GM12878 (cell line): ENCODE data around the gene MVB12B. TPM values are rescaled to one million over a fixed set of nuclear protein-coding genes. Genes with fewer than 3 reads are reported as not detected.

Source experiments
- ATAC-seq: fragments of 200-7000 bp; cut with Tn5 transposase; 3 replicates; pipeline ENCODE4 v1.9.1; 2020; ENCODE audit warnings: mild to moderate bottlenecking, moderate library complexity
- BruUV-seq: library from RNA; stranded (reverse); fragments of 400-500 nt; replicated peaks from 2 replicates; lab custom pipeline; 2021; lab: Mats Ljungman, UMichigan
- CTCF ChIA-PET: fragments of 300-600 bp; sonication (Branson Sonifier 250); formaldehyde crosslinking; extraction: SDS; loops from one replicate; lab custom pipeline; 2021; ENCODE audit warnings: inconsistent platforms; lab: Yijun Ruan, JAX
- POLR2A ChIA-PET: fragments of 350-600 bp; formaldehyde crosslinking; extraction: SDS; loops from one replicate; lab custom pipeline; 2021; ENCODE audit warnings: inconsistent platforms; lab: Charles Lee
- RAD21 ChIA-PET: fragments of 300-600 bp; sonication (Branson Sonifier 250); formaldehyde crosslinking; loops from one replicate; lab custom pipeline; 2023; ENCODE audit warnings: antibody characterized with exemption; ENCODE audit not compliant: unreplicated experiment; lab: Charles Lee
- SMC1A ChIA-PET: fragments of 300-600 bp; sonication (Branson Sonifier 250); formaldehyde crosslinking; loops from one replicate; lab custom pipeline; 2023; ENCODE audit not compliant: unreplicated experiment, uncharacterized antibody; lab: Charles Lee
- DNase-seq: peaks from one replicate; pipeline ENCODE4 v3.0.0-alpha.2; 2011; ENCODE audit warnings: low read depth, low spot score
- FAIRE-seq: peaks from 3 replicates; lab custom pipeline; 2011; peaks lifted over from hg19 to GRCh38; lab: Jason Lieb, UNC
- H2AFZ ChIP-seq: 2 replicates; pipeline ENCODE4 v1.6.0; 2011; ENCODE audit warnings: low read depth, low read length, control low read depth; ENCODE audit not compliant: control insufficient read depth
- H3K27ac ChIP-seq: 2 replicates; pipeline ENCODE4 v1.5.1; 2011; ENCODE audit warnings: control low read depth; ENCODE audit not compliant: control insufficient read depth, insufficient read depth
- H3K27me3 ChIP-seq, 2 experiments: replicated peaks in 1 of 2; 2 replicates each; pipeline versions ENCODE4 v1.6.0 to v1.6.1; 2011; ENCODE audit warnings: low read length in 1 of 2; ENCODE audit not compliant: control insufficient read depth in 2 of 2, insufficient read depth in 2 of 2
- H3K36me3 ChIP-seq, 2 experiments: 2 replicates each; pipeline ENCODE4 v1.5.1; 2011; ENCODE audit warnings: low read length in 1 of 2; ENCODE audit not compliant: control insufficient read depth in 2 of 2, insufficient read depth in 2 of 2
- H3K4me1 ChIP-seq: 2 replicates; pipeline ENCODE4 v1.6.1; 2011; ENCODE audit warnings: mild to moderate bottlenecking, low read length, moderate library complexity, mixed read lengths; ENCODE audit not compliant: control insufficient read depth, insufficient read depth
- H3K4me2 ChIP-seq: 2 replicates; pipeline ENCODE4 v1.6.0; 2011; ENCODE audit warnings: control low read depth; ENCODE audit not compliant: control insufficient read depth, insufficient read depth
- H3K4me3 ChIP-seq: fragments of 200-600 bp; sonication (generic); 2 replicates; pipeline ENCODE4 v1.5.1; 2016
- H3K79me2 ChIP-seq: 2 replicates; pipeline ENCODE4 v1.6.0; 2011; ENCODE audit warnings: low read length; ENCODE audit not compliant: control insufficient read depth, insufficient read depth
- H3K9ac ChIP-seq: 2 replicates; pipeline ENCODE4 v1.8.0; 2011; ENCODE audit warnings: low read length, control low read depth, mixed read lengths; ENCODE audit not compliant: control insufficient read depth, insufficient read depth
- H3K9me3 ChIP-seq: replicated peaks from 3 replicates; pipeline ENCODE4 v1.5.1; 2011; ENCODE audit warnings: mild to moderate bottlenecking, low read length; ENCODE audit not compliant: control insufficient read depth, insufficient read depth
- H4K20me1 ChIP-seq: 2 replicates; pipeline ENCODE4 v1.6.0; 2011; ENCODE audit not compliant: control insufficient read depth, insufficient read depth
- ASH2L ChIP-seq: fragments of 300-600, 200-600 bp; sonication (generic); IDR thresholded peaks from 2 replicates; pipeline ENCODE4 v1.6.1; 2017; ENCODE audit warnings: low read depth, mild to moderate bottlenecking, borderline replicate concordance
- CHD2 ChIP-seq: IDR thresholded peaks from 2 replicates; pipeline ENCODE4 v1.6.1; 2011; ENCODE audit warnings: low read depth, low read length, improper control_type of control experiment, borderline replicate concordance
- FOS ChIP-seq: IDR thresholded peaks from 3 replicates; pipeline ENCODE4 v1.6.1; 2011; ENCODE audit warnings: borderline replicate concordance; ENCODE audit not compliant: insufficient read length; ENCODE audit errors: extremely low read depth
- MEF2A ChIP-seq: IDR thresholded peaks from 2 replicates; pipeline ENCODE4 v1.6.1; 2011; ENCODE audit warnings: low read depth, mild to moderate bottlenecking, low read length, moderate library complexity; ENCODE audit not compliant: insufficient read depth
- POU2F2 ChIP-seq: IDR thresholded peaks from 3 replicates; pipeline ENCODE4 v1.6.1; 2011; ENCODE audit warnings: low read depth, mild to moderate bottlenecking, low read length, borderline replicate concordance
- SMC3 ChIP-seq: IDR thresholded peaks from 2 replicates; pipeline ENCODE4 v1.6.1; 2011; ENCODE audit warnings: low read length, improper control_type of control experiment, borderline replicate concordance
- STAT3 ChIP-seq: IDR thresholded peaks from 2 replicates; pipeline ENCODE4 v1.6.1; 2011; ENCODE audit warnings: low read depth, low read length, improper control_type of control experiment
- TCF7 ChIP-seq: IDR thresholded peaks from 2 replicates; pipeline ENCODE4 v1.6.1; 2014; ENCODE audit warnings: antibody characterized with exemption, borderline replicate concordance
- USF2 ChIP-seq: IDR thresholded peaks from 2 replicates; pipeline ENCODE4 v1.6.1; 2011; ENCODE audit warnings: low read depth, low read length, improper control_type of control experiment, borderline replicate concordance
- WGBS: methylation state at CpG from one replicate; pipeline ENCODE4 v1.1.6; 2016; ENCODE audit warnings: low lambda C conversion rate; ENCODE audit not compliant: insufficient replicate concordance, insufficient coverage; ENCODE audit errors: missing lambda C conversion rate; 5-methylcytosine and 5-hydroxymethylcytosine counted together
- in situ Hi-C: fragments of 300-500 bp; cut with MboI; formaldehyde crosslinking; loops from 9 replicates; pipeline ENCODE4 v1.14.3; 2018; ENCODE audit warnings: mixed read lengths
- intact Hi-C: fragments of 100-400 bp; cut with micrococcal nuclease; formaldehyde crosslinking; loops from one replicate; pipeline ENCODE4 v1.14.2; 2022; ENCODE audit not compliant: unreplicated experiment
- polyA plus RNA-seq, 11 experiments: library from polyadenylated mRNA; depleted of rRNA in 4 of 11; unstranded in 6 of 11; stranded (reverse) in 5 of 11; fragments of >200 nt; fragmentation: Nextera tagmentation in 4 of 11; fragmentation: Illumina TruSeq in 1 of 11; extraction: Ambion mirVana in 4 of 11; extraction: Trizol in 1 of 11; gene quantifications; 1 replicate in 1 of 11; 2 replicates in 10 of 11; pipeline versions ENCODE4 v1.2.1 to v1.2.3, GENCODE V29; 2011 to 2016; ENCODE audit warnings: inconsistent platforms in 2 of 11, missing spikeins in 2 of 11, low read depth in 1 of 11
- total RNA-seq, 4 experiments: library from RNA; depleted of rRNA in 3 of 4; stranded (reverse); fragments of >200 nt in 3 of 4; fragmentation: Illumina TruSeq in 1 of 4; extraction: Trizol in 1 of 4; gene quantifications; 2 replicates each; pipeline versions ENCODE4 v1.2.1 to v1.2.3, GENCODE V29; 2013 to 2021
- TF ChIP-seq, protein P1 (sequence below): fragments of 150-350 bp; IDR thresholded peaks from 2 replicates; pipeline ENCODE4 v1.6.1; 2016; ENCODE audit warnings: low read depth, low read length
- TF ChIP-seq, protein P2 (sequence below): fragments of 450-650 bp; IDR thresholded peaks from 2 replicates; pipeline ENCODE4 v1.6.1; 2016; ENCODE audit warnings: mild to moderate bottlenecking

Gene MVB12B
- total and polyA plus RNA-seq, 10 of the 15 experiments (the other 5 are each of a cell fraction or from before 2014, with no cell fraction given), result 0.08 TPM; not detected in 9

GRCh38 chr9:126307322-126308061 lies 19.1 kb upstream of the MVB12B start (continued):
- TF ChIP-seq USF2 (no peak), SMC3 (no peak), FOS (no peak)
- TF ChIP-seq, protein P1, sequence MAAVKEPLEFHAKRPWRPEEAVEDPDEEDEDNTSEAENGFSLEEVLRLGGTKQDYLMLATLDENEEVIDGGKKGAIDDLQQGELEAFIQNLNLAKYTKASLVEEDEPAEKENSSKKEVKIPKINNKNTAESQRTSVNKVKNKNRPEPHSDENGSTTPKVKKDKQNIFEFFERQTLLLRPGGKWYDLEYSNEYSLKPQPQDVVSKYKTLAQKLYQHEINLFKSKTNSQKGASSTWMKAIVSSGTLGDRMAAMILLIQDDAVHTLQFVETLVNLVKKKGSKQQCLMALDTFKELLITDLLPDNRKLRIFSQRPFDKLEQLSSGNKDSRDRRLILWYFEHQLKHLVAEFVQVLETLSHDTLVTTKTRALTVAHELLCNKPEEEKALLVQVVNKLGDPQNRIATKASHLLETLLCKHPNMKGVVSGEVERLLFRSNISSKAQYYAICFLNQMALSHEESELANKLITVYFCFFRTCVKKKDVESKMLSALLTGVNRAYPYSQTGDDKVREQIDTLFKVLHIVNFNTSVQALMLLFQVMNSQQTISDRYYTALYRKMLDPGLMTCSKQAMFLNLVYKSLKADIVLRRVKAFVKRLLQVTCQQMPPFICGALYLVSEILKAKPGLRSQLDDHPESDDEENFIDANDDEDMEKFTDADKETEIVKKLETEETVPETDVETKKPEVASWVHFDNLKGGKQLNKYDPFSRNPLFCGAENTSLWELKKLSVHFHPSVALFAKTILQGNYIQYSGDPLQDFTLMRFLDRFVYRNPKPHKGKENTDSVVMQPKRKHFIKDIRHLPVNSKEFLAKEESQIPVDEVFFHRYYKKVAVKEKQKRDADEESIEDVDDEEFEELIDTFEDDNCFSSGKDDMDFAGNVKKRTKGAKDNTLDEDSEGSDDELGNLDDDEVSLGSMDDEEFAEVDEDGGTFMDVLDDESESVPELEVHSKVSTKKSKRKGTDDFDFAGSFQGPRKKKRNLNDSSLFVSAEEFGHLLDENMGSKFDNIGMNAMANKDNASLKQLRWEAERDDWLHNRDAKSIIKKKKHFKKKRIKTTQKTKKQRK, result no peak

- Histone ChIP-seq H2AFZ (no peak overlapping the region), H3K4me2 (no peak overlapping the region), H3K27me3 (no peaks in the 10 kb centered on the region), H4K20me1 (no peaks in the 10 kb centered on the region), H3K9me3 (no peaks in the 10 kb centered on the region), H3K27ac (no peak overlapping the region), H3K4me1 (no peaks in the 10 kb centered on the region), H3K36me3 (no peaks in the 10 kb centered on the region), H3K4me3 (no peak overlapping the region), H3K9ac (no peak overlapping the region), H3K79me2 (no peaks in the 10 kb centered on the region)
- in situ Hi-C loops, result no loop called here
- RAD21 ChIA-PET, result no interaction called here
- FAIRE-seq (no peak), DNase-seq (no peak), ATAC-seq (no peak)
- SMC1A ChIA-PET, result interaction anchor here (1.1 kb wide), 1 partner anchor 89 kb away, joined by 3 read pairs; no protein-coding TSS in a partner anchor
- WGBS, result 12% methylated on average over 8 of the region's 8 CpGs
- CTCF ChIA-PET, result interaction anchor here (0.9 kb wide), 1 partner anchor 89 kb away, joined by 3 read pairs; no protein-coding TSS in a partner anchor
- POLR2A ChIA-PET, result interaction anchor here (0.6 kb wide), 1 partner anchor 280 kb away, joined by 3 read pairs; no protein-coding TSS in a partner anchor
- no TSS peak for BruUV-seq
- intact Hi-C loops, result no loop called here
- no peak for TF ChIP-seq MEF2A
- TF ChIP-seq ASH2L, result no peak
- no peak for TF ChIP-seq STAT3
- no peak for TF ChIP-seq POU2F2
- TF ChIP-seq, protein P2, sequence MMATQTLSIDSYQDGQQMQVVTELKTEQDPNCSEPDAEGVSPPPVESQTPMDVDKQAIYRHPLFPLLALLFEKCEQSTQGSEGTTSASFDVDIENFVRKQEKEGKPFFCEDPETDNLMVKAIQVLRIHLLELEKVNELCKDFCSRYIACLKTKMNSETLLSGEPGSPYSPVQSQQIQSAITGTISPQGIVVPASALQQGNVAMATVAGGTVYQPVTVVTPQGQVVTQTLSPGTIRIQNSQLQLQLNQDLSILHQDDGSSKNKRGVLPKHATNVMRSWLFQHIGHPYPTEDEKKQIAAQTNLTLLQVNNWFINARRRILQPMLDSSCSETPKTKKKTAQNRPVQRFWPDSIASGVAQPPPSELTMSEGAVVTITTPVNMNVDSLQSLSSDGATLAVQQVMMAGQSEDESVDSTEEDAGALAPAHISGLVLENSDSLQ, result no peak
- no peak for TF ChIP-seq CHD2
- no peak for TF ChIP-seq TCF7
- TF ChIP-seq, protein P1, result no peak
Observed at GRCh38 chr9:126309427-126310189, 17.0 kb upstream of the MVB12B start.
